Endothelial cell of umbilical vein (primary cell): ENCODE measurements around the gene FOXRED1. TPM values are rescaled to one million over a fixed set of nuclear protein-coding genes. Genes with fewer than 3 reads are reported as not detected.

Experiments used
- BruUV-seq: library from RNA; stranded (reverse); fragments of 400-500 nt; replicated peaks from 2 replicates; lab custom pipeline; 2021; lab: Mats Ljungman, UMichigan
- CTCF ChIA-PET: fragments of 300-600, 350-600 bp; sonication (Branson Sonifier 250); formaldehyde crosslinking; loops from one replicate; lab custom pipeline; 2021; ENCODE audit warnings: antibody characterized with exemption, inconsistent platforms; lab: Charles Lee
- POLR2A ChIA-PET: fragments of 300-600, 350-600 bp; sonication (Branson Sonifier 250); formaldehyde crosslinking; loops from one replicate; lab custom pipeline; 2021; ENCODE audit warnings: antibody characterized with exemption, inconsistent platforms; lab: Charles Lee
- DNase-seq: peaks from one replicate; pipeline ENCODE4 v3.0.0-alpha.2; 2011; ENCODE audit warnings: low read depth, low spot score
- FAIRE-seq: peaks from 2 replicates; lab custom pipeline; 2011; peaks lifted over from hg19 to GRCh38; lab: Jason Lieb, UNC
- H2AFZ ChIP-seq: 2 replicates; pipeline ENCODE4 v1.6.0; 2012; ENCODE audit warnings: low read depth, low read length, control low read depth, inconsistent platforms
- H3K27ac ChIP-seq: 2 replicates; pipeline ENCODE4 v1.5.1; 2011; ENCODE audit warnings: low read depth, mild to moderate bottlenecking, control low read depth, low read length, moderate library complexity; ENCODE audit not compliant: insufficient read depth
- H3K27me3 ChIP-seq, 2 experiments: 2 replicates each; pipeline versions ENCODE4 v1.6.0 to v1.6.1; 2011; ENCODE audit warnings: low read length in 2 of 2, mixed read lengths in 1 of 2; ENCODE audit not compliant: control insufficient read depth in 2 of 2, insufficient read depth in 2 of 2
- H3K36me3 ChIP-seq, 2 experiments: 2 replicates in 1 of 2; 3 replicates in 1 of 2; pipeline ENCODE4 v1.5.1; 2011; ENCODE audit warnings: low read length in 2 of 2, mild to moderate bottlenecking in 1 of 2, moderate library complexity in 1 of 2; ENCODE audit not compliant: control insufficient read depth in 2 of 2, insufficient read depth in 2 of 2; ENCODE audit errors: extremely low read depth in 1 of 2
- H3K4me1 ChIP-seq: 3 replicates; pipeline ENCODE4 v1.5.1; 2011; ENCODE audit warnings: mild to moderate bottlenecking, low read length; ENCODE audit not compliant: control insufficient read depth, insufficient read depth; ENCODE audit errors: extremely low read depth
- H3K4me2 ChIP-seq: 2 replicates; pipeline ENCODE4 v1.6.1; 2011; ENCODE audit warnings: low read length, control low read depth, mixed read lengths; ENCODE audit not compliant: insufficient read depth
- H3K4me3 ChIP-seq, 3 experiments: fragments of 200-600 bp in 1 of 3; sonication (generic), shearing (Covaris generic) in 1 of 3; replicated peaks in 1 of 3; 2 replicates each; pipeline ENCODE4 v1.5.1; 2011 to 2016; ENCODE audit warnings: control low read depth in 3 of 3, low read length in 3 of 3, mild to moderate bottlenecking in 2 of 3, inconsistent platforms in 1 of 3, low read depth in 1 of 3, moderate library complexity in 1 of 3; ENCODE audit not compliant: insufficient read depth in 1 of 3
- H3K79me2 ChIP-seq: 2 replicates; pipeline ENCODE4 v1.6.0; 2012; ENCODE audit warnings: low read length, inconsistent platforms; ENCODE audit not compliant: control insufficient read depth, insufficient read depth
- H3K9ac ChIP-seq: replicated peaks from 2 replicates; pipeline ENCODE3; 2011; ENCODE audit warnings: low read length, control low read depth; ENCODE audit not compliant: insufficient read depth; ENCODE audit errors: extremely low read depth
- H3K9me1 ChIP-seq: replicated peaks from 3 replicates; pipeline ENCODE4 v1.6.0; 2011; ENCODE audit warnings: mild to moderate bottlenecking, low read length; ENCODE audit not compliant: control insufficient read depth, insufficient read depth; ENCODE audit errors: extremely low read depth
- H3K9me3 ChIP-seq: replicated peaks from 2 replicates; pipeline ENCODE4 v1.5.1; 2012; ENCODE audit warnings: low read length, inconsistent platforms; ENCODE audit not compliant: control insufficient read depth, insufficient read depth
- H4K20me1 ChIP-seq: replicated peaks from 2 replicates; pipeline ENCODE3; 2011; ENCODE audit warnings: mild to moderate bottlenecking, low read length; ENCODE audit not compliant: control insufficient read depth, insufficient read depth; ENCODE audit errors: extremely low read depth
- CTCF ChIP-seq, 2 donors: IDR thresholded peaks; 1 replicate in 1 of 2; 2 replicates in 1 of 2; pipeline ENCODE4 v1.5.1; 2011; ENCODE audit warnings: low read length in 2 of 2, mild to moderate bottlenecking in 2 of 2, moderate library complexity in 2 of 2, control low read depth in 1 of 2, inconsistent platforms in 1 of 2, low read depth in 1 of 2; ENCODE audit not compliant: insufficient read depth in 1 of 2; ENCODE audit errors: extremely low read depth in 1 of 2
- EZH2 ChIP-seq: IDR thresholded peaks from 2 replicates; pipeline ENCODE4 v1.6.1; 2012; ENCODE audit warnings: borderline replicate concordance, low read depth, mild to moderate bottlenecking, moderate library complexity, low read length, inconsistent platforms; ENCODE audit not compliant: severe bottlenecking
- FOS ChIP-seq: IDR thresholded peaks from 2 replicates; pipeline ENCODE4 v1.6.1; 2011; ENCODE audit warnings: mild to moderate bottlenecking, low read length, moderate library complexity, borderline replicate concordance; ENCODE audit not compliant: insufficient read depth
- GATA2 ChIP-seq: IDR thresholded peaks from 2 replicates; pipeline ENCODE4 v1.7.0; 2011; ENCODE audit warnings: low read depth, mild to moderate bottlenecking, moderate library complexity, mixed read lengths, low read length; ENCODE audit not compliant: insufficient read length, insufficient read depth
- JUN ChIP-seq: IDR thresholded peaks from 2 replicates; pipeline ENCODE4 v1.6.1; 2011; ENCODE audit warnings: borderline replicate concordance, low read depth; ENCODE audit not compliant: insufficient read length, insufficient read depth
- MAX ChIP-seq: IDR thresholded peaks from 2 replicates; pipeline ENCODE4 v1.6.1; 2011; ENCODE audit not compliant: insufficient read depth, insufficient read length
- MYC ChIP-seq: IDR thresholded peaks from one replicate; pipeline ENCODE4 v1.6.1; 2011; ENCODE audit warnings: mild to moderate bottlenecking, low read depth, low read length
- POLR2A ChIP-seq: IDR thresholded peaks from 2 replicates; pipeline ENCODE4 v1.6.1; 2012; ENCODE audit warnings: low read depth, mild to moderate bottlenecking, control low read depth, low read length
- POLR2AphosphoS5 ChIP-seq: IDR thresholded peaks from 2 replicates; pipeline ENCODE4 v1.6.1; 2012; ENCODE audit warnings: low read depth, mild to moderate bottlenecking, control low read depth, low read length, moderate library complexity; ENCODE audit not compliant: insufficient read depth
- dilution Hi-C: fragments of 300-500 bp; cut with MboI; formaldehyde crosslinking; loops from one replicate; pipeline ENCODE4 v1.15.0; 2019; ENCODE audit warnings: low sequenced_read_pairs; ENCODE audit not compliant: extremely low pct_ligation_motif_present
- intact Hi-C: fragments of 100-400 bp; cut with micrococcal nuclease; formaldehyde crosslinking; loops from one replicate; pipeline ENCODE4 v1.10.0; 2022
- polyA plus RNA-seq, 4 experiments: library from polyadenylated mRNA; depleted of rRNA in 3 of 4; stranded (reverse) in 3 of 4; unstranded in 1 of 4; fragments of >200 nt; gene quantifications; 2 replicates each; pipeline versions ENCODE4 v1.2.1 to v1.2.3, GENCODE V29; 2011 to 2012; ENCODE audit warnings: missing spikeins in 1 of 4
- total RNA-seq: library from RNA; stranded (reverse); gene quantifications from 2 replicates; pipeline ENCODE4 v1.2.3, GENCODE V29; 2021

FOXRED1 gene
- total and polyA plus RNA-seq, 2 donors (not counting 3 experiments of a cell fraction or from before 2014, with no cell fraction given): 32.4 to 33.5 TPM

- TF ChIP-seq FOS (no peak), JUN (no peak)
- FAIRE-seq (no peak), DNase-seq (no peak)
- ChIA-PET POLR2A (no interaction called here), CTCF (interaction anchor here (1.4 kb wide), 1 partner anchor 13 kb away, joined by 4 read pairs; the partner anchor contains the start of gene FAM118B)
- Histone ChIP-seq H3K79me2 (peaks cover 44% of the 10 kb centered on the region), H3K4me1 (peaks cover 3% of the 10 kb centered on the region), H3K27ac (no peak overlapping the region), H3K4me3 (no peak overlapping the region), H4K20me1 (peaks cover 3% of the 10 kb centered on the region), H3K9me3 (no peaks in the 10 kb centered on the region), H3K9me1 (no peaks in the 10 kb centered on the region), H2AFZ (no peak overlapping the region), H3K4me2 (no peak overlapping the region), H3K27me3 (no peaks in the 10 kb centered on the region), H3K36me3 (no peaks in the 10 kb centered on the region), H3K9ac (no peak overlapping the region)
- intact Hi-C loops (no loop called here), dilution Hi-C loops (no loop called here)
- BruUV-seq: no TSS peak
Observed at GRCh38 chr11:126224647-126225294, 44.2 kb upstream of the FOXRED1 start.

GRCh38 chr11:126225295-126225665 is 43.7 kb upstream of the FOXRED1 start:
- no peak for DNase-seq
- ChIA-PET POLR2A (no interaction called here), CTCF (interaction anchor here (1.4 kb wide), 1 partner anchor 13 kb away, joined by 4 read pairs; the partner anchor contains the start of gene FAM118B)
- peaks cover 3% of the 10 kb centered on the region for H4K20me1 ChIP-seq
- BruUV-seq: no TSS peak
- FAIRE-seq: no peak
- dilution Hi-C loops (no loop called here), intact Hi-C loops (no loop called here)
- H3K79me2 ChIP-seq: peaks cover 39% of the 10 kb centered on the region
- H3K27ac ChIP-seq: no peak overlapping the region
- no peaks in the 10 kb centered on the region for H3K9me3 ChIP-seq
- no peaks in the 10 kb centered on the region for H3K27me3 ChIP-seq
- no peak overlapping the region for H2AFZ ChIP-seq
- no peak overlapping the region for H3K4me2 ChIP-seq
- no peaks in the 10 kb centered on the region for H3K9me1 ChIP-seq
- no peak overlapping the region for H3K9ac ChIP-seq
- H3K36me3 ChIP-seq: no peaks in the 10 kb centered on the region
- no peak overlapping the region for H3K4me3 ChIP-seq
- H3K4me1 ChIP-seq: peaks cover 8% of the 10 kb centered on the region
- no peak for TF ChIP-seq POLR2AphosphoS5
- no peak for TF ChIP-seq POLR2A
- no peak for TF ChIP-seq CTCF (IDR thresholded peaks at IDR 0.05; ENCODE audit: extremely low read depth in 1 of 2, insufficient read depth in 1 of 2, low read depth in 1 of 2, low read length in 2 of 2)
- no peak for TF ChIP-seq GATA2
- no peak for TF ChIP-seq MAX
- no peak for TF ChIP-seq JUN
- no peak for TF ChIP-seq MYC
- no peak for TF ChIP-seq FOS
- TF ChIP-seq EZH2: no peak
